ENCODE data around the gene MYO1F.
"Not testable (repeated sequence)": the region's sequence is repeated elsewhere in the genome, so short reads cannot be mapped to it uniquely, and the experiment has no call there.

MYO1F gene

DNA sequence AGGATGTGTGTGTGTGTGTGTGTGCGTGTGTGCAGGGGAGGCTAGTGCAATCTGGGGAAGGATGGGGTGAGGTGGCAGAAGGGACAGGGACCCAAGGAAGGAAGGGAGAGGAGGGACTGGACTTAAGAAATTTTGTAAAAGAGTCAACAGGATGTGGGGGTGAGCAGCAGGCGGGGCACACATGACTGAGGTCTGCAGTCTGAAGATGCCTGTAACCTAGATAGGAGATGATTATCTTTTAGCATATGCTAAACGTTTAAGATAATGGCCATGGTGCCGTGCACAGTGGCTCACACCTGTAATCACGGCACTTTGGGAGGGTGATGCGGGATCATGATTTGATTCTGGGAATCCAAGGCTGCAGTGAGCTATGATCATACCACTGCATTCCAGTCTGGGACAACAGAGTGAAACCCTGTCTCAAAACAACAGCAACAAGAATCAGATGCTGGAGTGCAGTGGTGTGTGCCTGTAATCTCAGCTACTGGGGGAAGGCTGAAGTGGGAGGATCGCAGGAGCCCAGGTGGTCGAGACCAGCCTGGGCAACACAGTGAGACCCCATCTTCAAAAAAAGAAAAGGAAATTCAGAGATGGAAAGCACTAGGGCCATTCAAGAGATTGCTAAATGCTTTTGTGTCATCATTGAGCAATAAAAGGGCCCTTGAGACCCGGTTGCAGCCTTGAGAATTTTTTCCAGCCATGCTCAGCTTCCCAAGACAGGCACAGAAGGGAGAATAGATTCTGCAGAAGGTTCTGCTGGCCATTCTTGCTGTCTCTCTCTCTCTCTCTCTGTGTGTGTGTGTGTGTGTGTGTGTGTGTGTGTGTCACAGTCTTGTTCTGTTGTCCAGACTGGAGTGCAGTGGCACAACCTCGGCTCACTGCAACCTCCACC, 59.4 kb downstream of the MYO1F start:
- no peak for DNase-seq (ENCODE audit: low spot score)

DNA sequence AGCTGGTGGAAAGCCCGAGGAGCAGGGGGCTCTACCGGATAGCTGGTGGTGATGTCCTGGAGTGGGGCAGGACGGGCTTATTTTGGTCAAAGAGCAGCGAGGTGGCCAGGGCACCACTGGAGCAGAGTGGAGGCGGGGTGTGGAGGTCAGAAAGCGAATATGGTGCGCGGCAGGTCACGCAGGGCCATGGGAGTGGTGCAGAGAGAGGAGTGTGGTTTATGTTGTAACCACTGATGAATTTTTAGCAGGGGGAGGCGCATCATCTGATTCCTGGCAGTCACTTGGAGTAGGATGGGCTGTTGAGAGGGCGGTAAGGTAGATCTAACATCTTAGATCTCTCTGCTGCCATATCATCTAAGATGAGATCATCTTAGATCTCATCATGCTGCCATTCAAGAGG, 61.9 kb downstream of the MYO1F start:
- no peak for DNase-seq (ENCODE audit: low spot score)

DNA sequence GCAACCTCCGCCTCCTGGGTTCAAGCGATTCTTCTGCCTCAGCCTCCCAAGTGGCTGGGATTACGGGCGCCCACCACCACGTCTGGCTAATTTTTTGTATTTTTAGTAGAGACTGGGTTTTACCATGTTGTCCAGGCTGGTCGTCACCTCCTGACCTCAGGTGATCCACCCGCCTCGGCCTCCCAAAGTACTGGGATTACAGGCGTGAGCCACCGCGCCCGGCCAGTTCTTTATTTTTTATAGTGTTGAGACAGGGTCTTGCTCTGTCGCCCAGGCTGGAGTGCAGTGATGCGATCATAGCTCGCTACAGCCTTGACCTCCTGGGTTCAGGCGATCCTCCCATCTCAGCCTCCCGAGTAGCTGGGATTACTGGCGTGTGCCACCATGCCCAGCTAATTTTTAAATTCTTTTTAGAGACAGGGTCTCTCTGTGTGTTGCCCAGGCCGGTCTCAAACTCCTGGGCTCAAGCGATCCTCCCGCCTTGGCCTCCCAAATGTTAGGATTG, 62.7 kb downstream of the MYO1F start:
- DNase-seq (ENCODE audit: low spot score) = not testable (repeated sequence)

GRCh38 chr19:8513687-8514504, 63.3 kb downstream of the MYO1F start, which contains the start of gene ZNF414:
ZNF414 (minus strand) TSS chr19:8514167; CDS start chr19:8514046, 121 bp downstream.
- DNase-seq (ENCODE audit: low spot score) = peak; percentile 94

- no peak for DNase-seq (ENCODE audit: low spot score)
Measured at GRCh38 chr19:8513036-8513686, 64.1 kb downstream of the MYO1F start.

DNA sequence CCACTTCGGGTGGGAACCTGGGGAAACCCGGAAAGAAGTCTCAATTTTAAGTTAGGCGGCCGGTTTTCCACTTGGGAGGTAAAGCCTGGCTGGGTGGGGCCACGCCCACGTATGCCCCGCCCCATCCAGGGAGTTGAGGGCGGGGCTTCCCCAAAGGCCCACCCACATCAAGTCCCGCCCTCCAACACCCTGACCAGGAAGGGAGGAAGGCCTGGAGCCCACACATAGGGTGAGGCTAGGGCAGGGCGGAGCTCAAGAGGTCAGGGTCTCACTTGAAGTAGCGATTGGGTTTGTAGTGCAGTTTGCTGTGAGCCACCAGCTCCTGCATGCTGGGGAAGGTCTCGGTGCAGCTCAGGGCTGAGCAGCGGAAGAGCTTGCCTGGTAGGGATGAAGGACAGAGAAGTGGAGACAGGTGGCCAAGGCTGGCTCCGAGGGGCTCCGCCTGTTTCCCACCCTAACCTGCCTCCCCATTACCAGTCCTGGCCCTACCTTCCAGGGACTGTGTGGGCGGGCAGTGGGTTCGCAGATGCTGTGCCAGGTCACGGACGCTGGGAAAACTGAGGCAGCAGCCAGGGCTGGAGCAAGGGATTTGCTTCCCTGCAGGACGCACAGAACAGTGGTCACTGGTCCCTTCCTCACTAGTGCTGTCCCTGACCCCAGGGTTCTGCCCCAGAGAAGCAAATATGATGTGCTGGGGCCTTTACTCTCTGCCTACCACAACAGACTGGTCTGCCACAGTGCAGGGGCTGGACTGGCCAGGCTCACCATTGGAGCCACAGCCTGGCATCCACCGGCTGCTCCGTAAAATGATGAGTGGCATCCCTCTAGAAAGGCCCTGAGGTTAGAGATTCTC, 64.9 kb downstream of the MYO1F start:
- peak; percentile 74 for DNase-seq (ENCODE audit: low spot score)

DNA sequence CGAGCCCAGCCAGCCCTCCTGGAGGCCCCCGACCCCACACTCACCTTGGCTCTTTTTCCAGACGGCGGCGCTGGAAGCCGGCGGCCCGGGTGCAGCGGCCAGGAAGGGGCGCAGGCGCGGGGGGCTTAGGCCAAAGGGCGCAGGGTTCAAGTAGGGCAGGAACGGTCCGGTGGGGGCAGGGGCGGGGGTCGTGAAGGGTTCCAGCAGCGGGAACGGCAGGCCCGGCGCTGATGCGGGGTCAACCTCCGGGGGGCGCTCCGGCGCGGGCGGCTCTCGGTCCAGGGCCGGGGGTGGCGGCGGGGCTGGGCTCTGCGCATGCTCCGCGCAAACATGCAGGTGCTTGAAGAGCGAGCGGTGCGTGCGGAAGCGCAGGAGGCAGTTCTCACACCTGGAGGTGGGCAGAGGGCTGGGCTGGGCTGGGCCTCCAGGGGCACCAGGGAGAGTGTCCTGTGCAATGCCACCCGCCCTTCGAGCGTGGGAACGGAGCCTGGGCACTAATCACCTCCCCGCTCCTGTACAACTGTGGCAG, 65.6 kb downstream of the MYO1F start:
- no peak for DNase-seq (ENCODE audit: low spot score)

- DNase-seq (ENCODE audit: low spot score) = no peak
Measured at GRCh38 chr19:8510589-8511115, 66.6 kb downstream of the MYO1F start.

DNA sequence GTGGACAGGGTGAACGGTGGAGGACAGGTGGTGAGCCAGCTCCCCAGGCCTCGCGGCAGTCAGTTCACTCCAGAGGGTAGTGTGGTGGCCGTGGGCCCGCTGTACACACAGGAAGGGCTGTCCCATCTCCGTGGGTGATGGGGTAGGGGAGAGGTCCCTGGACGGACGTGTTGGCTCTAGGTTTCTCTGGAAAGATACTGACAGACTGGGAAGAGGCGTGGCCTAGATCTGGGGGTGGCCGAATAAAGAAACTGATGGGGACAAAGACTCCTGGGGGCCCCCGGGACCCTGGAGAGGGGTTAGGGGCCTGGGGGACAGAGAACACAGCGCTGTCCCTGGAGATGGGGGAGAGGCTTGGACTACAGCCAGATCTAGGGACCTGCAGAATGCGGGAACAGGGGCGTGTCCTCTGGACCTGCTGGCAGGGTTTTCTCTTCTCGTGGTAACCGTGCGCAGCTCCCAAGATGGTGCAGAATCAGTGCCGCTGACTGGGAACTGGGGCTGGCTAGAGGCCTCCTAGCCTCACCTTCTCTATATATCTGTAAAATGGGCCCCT, 70.8 kb downstream of the MYO1F start:
- DNase-seq (ENCODE audit: low spot score) = peak; percentile 41

- DNase-seq (ENCODE audit: low spot score) = peak; percentile 97
Measured at GRCh38 chr19:8505680-8506401, 71.4 kb downstream of the MYO1F start.

GRCh38 chr19:8504919-8505318, 72.3 kb downstream of the MYO1F start:
- no peak for DNase-seq (ENCODE audit: low spot score)

GRCh38 chr19:8504171-8504570, 73.1 kb downstream of the MYO1F start:
- no peak for DNase-seq (ENCODE audit: low spot score)

GRCh38 chr19:8503510-8503909, 73.7 kb downstream of the MYO1F start:
- DNase-seq (ENCODE audit: low spot score) = no peak

GRCh38 chr19:8501981-8502380, 75.3 kb downstream of the MYO1F start:
- no peak for DNase-seq (ENCODE audit: low spot score)

DNA sequence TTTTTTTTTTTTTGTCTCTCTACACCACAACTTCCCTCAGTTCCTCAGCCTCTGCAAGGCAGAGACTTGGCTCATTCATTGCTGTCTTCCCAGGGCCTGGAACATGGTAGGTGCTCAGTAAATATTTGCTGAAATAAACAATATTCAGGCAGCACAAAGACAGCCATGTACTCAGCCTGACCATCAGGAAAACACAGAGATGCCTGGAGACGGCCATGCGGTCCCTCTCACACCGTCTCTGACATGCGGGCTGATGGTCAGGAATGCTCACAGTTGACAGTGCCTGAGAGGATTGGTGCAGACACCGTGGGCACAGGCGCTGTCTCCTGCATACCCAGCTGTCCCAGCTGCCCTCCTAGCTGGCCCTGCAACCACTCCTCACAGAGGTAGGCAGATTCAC, 75.7 kb downstream of the MYO1F start:
- DNase-seq (ENCODE audit: low spot score) = no peak

- no peak for DNase-seq (ENCODE audit: low spot score)
Measured at GRCh38 chr19:8500158-8500557, 77.1 kb downstream of the MYO1F start.

GRCh38 chr19:8499048-8499833, 78.0 kb downstream of the MYO1F start:
- no peak for DNase-seq (ENCODE audit: low spot score)

- DNase-seq (ENCODE audit: low spot score) = no peak
Measured at GRCh38 chr19:8498295-8498694, 78.9 kb downstream of the MYO1F start.

- DNase-seq (ENCODE audit: low spot score) = no peak
Measured at GRCh38 chr19:8494158-8494557, 83.1 kb downstream of the MYO1F start.

Measured in HuH-7 (cell line).